ENCODE results near the gene FBXO42.

GRCh38 chr1:16307222-16307621, 45.1 kb downstream of the FBXO42 start:
- TF ChIP-seq CTCF (IDR thresholded peaks at IDR 0.05 in 8 of 11, conservative IDR thresholded peaks at IDR 0.05 in 3 of 11) (no peak), POLR2AphosphoS5 (IDR thresholded peaks at IDR 0.05) (no peak), POLR2A (IDR thresholded peaks at IDR 0.05) (no peak)

Measured in spleen (tissue), 7 donors.